GM18519 (cell line): ENCODE data around the gene VEGFB.
A peak's percentile ranks its signal among the peaks of the same experiment; 100 is the strongest.

ENCODE experiments used
- ATAC-seq: cut with Tn5 transposase; IDR thresholded peaks from one replicate; pipeline ENCODE4 v1.9.1; 2021; ENCODE audit warnings: mild to moderate bottlenecking, moderate library complexity; ENCODE audit not compliant: unreplicated experiment, low FRiP score

VEGFB gene

GRCh38 chr11:64230171-64230984 lies 4.0 kb upstream of the VEGFB start, which contains the start of gene DNAJC4:
Gene DNAJC4 (plus strand): TSS chr11:64230548. CDS start chr11:64230855, 307 bp downstream.
- ATAC-seq: no peak

GRCh38 chr11:64230985-64231365 lies 3.4 kb upstream of the VEGFB start:
- ATAC-seq: no peak

GRCh38 chr11:64231546-64231945 lies 2.8 kb upstream of the VEGFB start:
- no peak for ATAC-seq

DNA sequence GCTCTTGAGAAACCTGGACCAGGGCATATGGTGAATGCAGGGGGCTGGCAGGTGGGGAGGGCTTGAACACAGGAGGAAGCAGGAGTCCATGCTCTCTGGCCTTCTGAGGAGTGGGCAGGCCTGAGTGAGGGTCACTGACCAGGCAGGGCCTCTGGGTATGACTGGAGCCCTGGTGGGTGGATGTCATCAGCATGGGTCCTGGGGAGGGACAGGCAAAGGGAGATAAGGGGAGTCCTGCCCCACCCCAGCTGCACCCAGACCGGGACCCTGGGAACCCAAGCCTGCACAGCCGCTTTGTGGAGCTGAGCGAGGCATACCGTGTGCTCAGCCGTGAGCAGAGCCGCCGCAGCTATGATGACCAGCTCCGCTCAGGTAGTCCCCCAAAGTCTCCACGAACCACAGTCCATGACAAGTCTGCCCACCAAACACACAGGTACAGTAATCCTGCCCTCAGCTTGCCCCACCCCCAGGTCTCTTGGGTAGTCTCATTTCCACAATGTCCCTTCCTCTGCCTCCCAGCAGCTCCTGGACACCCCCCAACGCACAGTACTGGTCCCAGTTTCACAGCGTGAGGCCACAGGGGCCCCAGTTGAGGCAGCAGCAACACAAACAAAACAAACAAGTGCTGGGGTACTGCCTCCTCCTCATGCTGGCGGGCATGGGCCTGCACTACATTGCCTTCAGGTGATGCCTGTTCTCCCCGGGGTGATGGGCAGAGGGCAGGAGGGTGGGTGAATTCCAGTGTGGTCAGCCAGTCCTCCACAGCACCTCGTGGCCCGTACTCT lies 2.0 kb upstream of the VEGFB start:
- ATAC-seq: no peak

DNA sequence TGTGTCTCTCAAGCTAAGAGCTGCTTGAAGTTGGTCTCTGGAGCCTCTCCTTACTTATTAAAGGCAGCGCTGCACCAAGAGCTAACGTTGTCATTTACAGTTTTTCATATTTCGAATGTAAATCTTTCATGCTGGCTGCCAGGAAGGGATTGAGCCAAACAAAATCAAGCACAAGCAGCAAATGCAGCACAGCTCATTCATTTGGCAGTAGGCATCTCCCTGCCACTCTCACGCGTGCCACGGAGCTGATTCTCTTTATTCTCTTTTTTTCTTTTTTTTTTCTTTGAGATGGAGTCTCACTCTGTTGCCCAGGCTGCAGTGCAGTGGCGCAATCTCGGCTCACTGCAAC lies 1.4 kb upstream of the VEGFB start:
- no peak for ATAC-seq

- no peak for ATAC-seq
Observed at GRCh38 chr11:64234647-64235379, 429 bp downstream of the VEGFB start.

DNA sequence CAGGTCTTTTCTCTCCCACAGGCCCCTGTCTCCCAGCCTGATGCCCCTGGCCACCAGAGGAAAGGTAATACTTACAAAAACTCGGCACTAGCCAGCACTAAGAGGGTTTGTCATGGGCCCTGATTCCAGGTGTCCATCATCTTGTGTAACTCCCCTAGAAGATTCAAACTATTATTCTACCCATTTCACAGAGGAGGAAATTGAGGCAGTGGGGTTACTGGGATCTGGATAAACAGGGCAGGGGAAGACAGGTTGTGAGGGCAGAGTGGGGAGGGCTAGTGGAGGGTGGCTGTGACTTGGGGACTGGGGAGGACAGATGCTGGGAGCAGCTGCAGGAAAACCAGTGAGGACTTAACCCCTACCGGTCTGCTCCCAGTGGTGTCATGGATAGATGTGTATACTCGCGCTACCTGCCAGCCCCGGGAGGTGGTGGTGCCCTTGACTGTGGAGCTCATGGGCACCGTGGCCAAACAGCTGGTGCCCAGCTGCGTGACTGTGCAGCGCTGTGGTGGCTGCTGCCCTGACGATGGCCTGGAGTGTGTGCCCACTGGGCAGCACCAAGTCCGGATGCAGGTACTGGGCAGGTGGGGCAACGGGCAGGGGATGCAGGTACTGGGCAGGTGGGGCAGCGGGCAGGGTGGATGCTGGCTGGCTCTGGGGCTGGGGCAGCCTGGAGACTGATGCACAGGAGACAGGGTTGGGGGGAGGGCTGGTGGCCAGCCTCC lies 1.2 kb downstream of the VEGFB start:
- no peak for ATAC-seq

DNA sequence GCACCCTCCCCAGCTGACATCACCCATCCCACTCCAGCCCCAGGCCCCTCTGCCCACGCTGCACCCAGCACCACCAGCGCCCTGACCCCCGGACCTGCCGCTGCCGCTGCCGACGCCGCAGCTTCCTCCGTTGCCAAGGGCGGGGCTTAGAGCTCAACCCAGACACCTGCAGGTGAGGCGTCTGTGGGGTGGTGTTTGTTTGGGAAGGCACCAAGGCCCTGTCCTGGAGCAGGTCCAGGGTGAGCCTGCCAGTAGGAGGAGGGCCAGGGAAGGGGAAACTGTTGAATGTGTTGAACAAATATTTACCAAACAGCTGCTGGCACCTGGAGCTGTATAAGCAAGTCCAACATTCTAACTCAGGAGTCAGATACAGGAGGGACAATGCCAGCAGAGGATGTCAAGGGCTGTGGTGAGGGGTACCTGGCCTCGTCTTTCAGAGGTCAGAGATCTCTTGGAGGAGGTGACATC lies 3.1 kb downstream of the VEGFB start:
- ATAC-seq: no peak

GRCh38 chr11:64238076-64238475 lies 3.7 kb downstream of the VEGFB start:
- ATAC-seq: no peak

DNA sequence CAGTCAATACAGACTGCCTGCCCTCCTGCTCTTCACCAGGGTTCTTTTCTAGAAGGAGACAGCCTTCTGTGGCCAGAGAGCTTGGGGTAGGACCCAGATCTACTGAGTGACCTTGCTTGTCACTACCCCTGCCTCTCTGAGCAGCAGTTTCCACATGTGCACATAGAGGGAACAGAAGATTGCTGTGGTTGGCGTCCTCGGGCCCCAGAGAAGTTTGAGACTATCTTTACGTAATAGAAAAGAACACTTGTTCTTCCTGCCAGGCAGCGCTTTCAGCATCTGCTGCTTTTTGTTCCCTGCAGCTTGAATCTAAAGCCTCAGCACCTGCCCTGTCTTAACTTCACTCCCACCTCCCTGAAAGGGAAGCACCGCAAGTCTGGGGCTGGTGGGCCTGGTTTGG lies 4.6 kb downstream of the VEGFB start:
- ATAC-seq: no peak

GRCh38 chr11:64239662-64240434 lies 5.5 kb downstream of the VEGFB start:
- no peak for ATAC-seq

GRCh38 chr11:64240435-64241240 lies 6.3 kb downstream of the VEGFB start, which contains the start of gene FKBP2:
Gene FKBP2 (plus strand): TSS chr11:64241095. CDS start chr11:64242388, 1,293 bp downstream.
- peak; percentile 51 for ATAC-seq

- no peak for ATAC-seq
Observed at GRCh38 chr11:64241241-64241490, 6.8 kb downstream of the VEGFB start.

DNA sequence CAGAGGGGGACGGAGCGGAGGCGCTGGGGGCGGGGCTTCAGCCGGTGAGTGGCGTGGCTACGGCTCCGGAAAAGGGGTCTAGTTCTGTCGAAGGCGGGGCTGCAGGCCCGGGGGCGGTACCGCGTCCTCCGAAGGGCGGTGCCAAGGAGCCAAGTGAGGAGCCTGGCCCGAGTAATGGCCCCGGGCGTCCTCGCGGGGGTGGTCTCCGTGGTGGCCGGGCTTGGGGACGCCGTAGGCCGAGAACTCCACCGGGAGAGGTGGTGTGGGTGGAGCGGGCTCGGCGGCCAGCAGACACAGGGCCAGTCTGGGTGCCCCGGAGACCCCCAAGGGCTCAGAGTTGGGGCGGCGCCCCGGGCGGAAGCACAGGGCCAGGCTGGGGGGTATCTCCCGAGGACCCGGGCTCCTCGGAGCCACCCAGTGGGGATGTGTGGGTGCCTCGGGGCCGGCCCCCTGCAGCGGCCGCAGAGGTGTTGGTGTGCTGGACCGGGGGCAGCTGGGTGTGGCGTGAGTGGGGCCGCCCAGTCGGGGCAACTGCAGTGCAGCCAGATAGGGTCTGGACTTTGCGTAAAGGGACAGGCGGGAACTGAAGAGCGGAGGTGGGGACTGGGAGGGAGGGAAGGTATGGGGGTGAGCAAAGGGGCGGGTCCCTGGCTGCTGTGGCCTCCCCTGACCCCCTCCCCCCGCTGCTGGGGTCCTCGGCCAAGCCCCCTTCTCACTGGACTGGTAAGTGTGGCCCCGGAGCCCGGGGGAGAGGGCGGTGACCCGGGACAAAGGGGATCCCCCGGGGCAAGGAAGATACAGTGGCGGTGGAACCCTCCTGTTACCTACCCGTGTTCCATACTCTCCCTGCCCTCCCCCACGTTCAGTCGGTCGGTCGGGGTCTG lies 7.3 kb downstream of the VEGFB start:
- ATAC-seq: peak; percentile 41

- no peak for ATAC-seq
Observed at GRCh38 chr11:64243236-64243854, 9.0 kb downstream of the VEGFB start.

GRCh38 chr11:64244107-64244506 lies 9.7 kb downstream of the VEGFB start:
- no peak for ATAC-seq

DNA sequence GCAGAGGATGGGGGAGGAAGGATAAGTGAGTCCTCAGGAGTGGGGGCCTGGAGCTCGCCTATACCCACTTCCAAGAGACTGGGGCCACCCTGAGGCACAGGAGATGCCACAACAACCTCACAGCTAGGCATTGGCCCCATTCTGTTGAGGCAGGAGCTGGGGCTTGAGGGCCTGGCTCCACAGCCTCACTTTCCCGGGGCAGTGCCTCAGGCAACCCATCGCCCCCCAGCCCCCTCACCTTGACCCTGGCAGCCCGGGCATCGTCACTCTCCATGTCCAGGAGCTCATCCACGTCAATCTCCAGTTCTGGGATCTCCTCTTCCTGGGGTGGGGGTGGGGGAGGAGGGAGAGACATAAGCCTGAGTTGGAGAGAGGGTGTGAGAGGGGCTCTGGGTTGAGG lies 10.6 kb downstream of the VEGFB start:
- no peak for ATAC-seq

GRCh38 chr11:64245401-64245796 lies 11.0 kb downstream of the VEGFB start:
- no peak for ATAC-seq
